ENCODE results near the gene TTLL8. TPM values are rescaled to one million over a fixed set of nuclear protein-coding genes. Genes with fewer than 3 reads are reported as not detected.

Gene TTLL8
- total RNA-seq, 2 experiments from 2014 or later, result not detected

Other genes starting within 250 kb of the TTLL8 start
- 10 to 100 TPM; 29.1 to 31.2 TPM for gene BRD1, start 230.4 kb downstream of the TTLL8 start, total RNA-seq
- gene ZBED4, start 204.5 kb downstream of the TTLL8 start, total RNA-seq, result 10 to 100 TPM; 25.0 to 25.6 TPM
- 10 to 100 TPM; 19.2 to 21.2 TPM for gene ALG12, start 139.9 kb downstream of the TTLL8 start, total RNA-seq
- 10 to 100 TPM; 44.8 to 48.4 TPM for gene CRELD2, start 139.7 kb downstream of the TTLL8 start, total RNA-seq
- gene PIM3, start 97.5 kb downstream of the TTLL8 start, total RNA-seq, result 100 to 1,000 TPM; 198 to 203 TPM
- under 1 TPM in 1 of 2 experiments, not detected in 1; 0.13 TPM for gene IL17REL, start 45.5 kb downstream of the TTLL8 start, total RNA-seq
- gene MLC1, start 27.1 kb upstream of the TTLL8 start, total RNA-seq, result under 1 TPM; 0.32 to 0.40 TPM
- gene MOV10L1, start 31.7 kb upstream of the TTLL8 start, total RNA-seq, result not detected
- gene PANX2, start 112.4 kb upstream of the TTLL8 start, total RNA-seq, result 1 to 10 TPM; 1.1 to 1.4 TPM
- 10 to 100 TPM; 98.2 to 99.6 TPM for gene TRABD, start 127.6 kb upstream of the TTLL8 start, total RNA-seq
- gene SELENOO, start 142.7 kb upstream of the TTLL8 start, total RNA-seq, result 10 to 100 TPM; 24.0 to 26.3 TPM
- 10 to 100 TPM; 44.1 to 46.6 TPM for gene TUBGCP6, start 186.7 kb upstream of the TTLL8 start, total RNA-seq
- gene HDAC10, start 193.0 kb upstream of the TTLL8 start, total RNA-seq, result 10 to 100 TPM; 42.1 to 42.8 TPM
- gene MAPK12, start 203.4 kb upstream of the TTLL8 start, total RNA-seq, result 10 to 100 TPM; 12.0 to 13.8 TPM
- gene MAPK11, start 212.1 kb upstream of the TTLL8 start, total RNA-seq, result 10 to 100 TPM; 10.6 to 11.4 TPM
- gene PLXNB2, start 249.3 kb upstream of the TTLL8 start, total RNA-seq, result 10 to 100 TPM; 10.9 to 12.0 TPM